Naive B cell (primary cell): ENCODE results near the gene PITPNB. TPM values are rescaled to one million over a fixed set of nuclear protein-coding genes. Genes with fewer than 3 reads are reported as not detected.
A peak's percentile ranks its signal among the peaks of the same experiment; 100 is the strongest.

ENCODE experiments used
- ATAC-seq, 2 donors: fragments of 150-1000 bp; cut with Tn5 transposase; 2 replicates each; pipeline ENCODE4 v1.10.0; 2021; ENCODE audit warnings: low read depth in 2 of 2, mild to moderate bottlenecking in 2 of 2, moderate library complexity in 2 of 2
- DNase-seq: peaks from one replicate; pipeline ENCODE4 v3.0.0; 2022
- H3K27ac Mint-ChIP-seq, 6 donors: one replicate each; pipeline ENCODE4 v1.8.0; 2020 to 2022; ENCODE audit warnings: mild to moderate bottlenecking in 6 of 6, mixed read lengths in 6 of 6, moderate library complexity in 5 of 6, inconsistent platforms in 2 of 6
- H3K27me3 Mint-ChIP-seq, 3 donors: one replicate each; pipeline ENCODE4 v1.8.0; 2021 to 2022; ENCODE audit warnings: mixed read lengths in 3 of 3, mild to moderate bottlenecking in 1 of 3
- H3K36me3 Mint-ChIP-seq, 2 donors: one replicate each; pipeline ENCODE4 v1.8.0; 2020 to 2022; ENCODE audit warnings: mixed read lengths in 2 of 2, inconsistent platforms in 1 of 2, mild to moderate bottlenecking in 1 of 2
- H3K4me1 Mint-ChIP-seq, 3 donors: one replicate each; pipeline ENCODE4 v1.8.0; 2020 to 2022; ENCODE audit warnings: mixed read lengths in 3 of 3, inconsistent platforms in 1 of 3, mild to moderate bottlenecking in 1 of 3, moderate library complexity in 1 of 3
- H3K4me3 Mint-ChIP-seq, 8 donors: one replicate each; pipeline ENCODE4 v1.8.0; 2020 to 2022; ENCODE audit warnings: mild to moderate bottlenecking in 8 of 8, mixed read lengths in 8 of 8, moderate library complexity in 8 of 8, inconsistent platforms in 2 of 8
- H3K9me3 Mint-ChIP-seq, 7 donors: one replicate each; pipeline ENCODE4 v1.8.0; 2020 to 2022; ENCODE audit warnings: mixed read lengths in 7 of 7, mild to moderate bottlenecking in 5 of 7, inconsistent platforms in 2 of 7, moderate library complexity in 1 of 7
- polyA plus RNA-seq, 6 donors: library from polyadenylated mRNA; unstranded; fragments of 300-500 nt; fragmentation: Illumina TruSeq; gene quantifications; one replicate each; pipeline ENCODE4 v1.2.3, GENCODE V29; 2021; ENCODE audit warnings: low read depth in 6 of 6

The PITPNB gene
- polyA plus RNA-seq, 6 donors from 2014 or later, result 55.7 to 77.5 (median 67.3) TPM

GRCh38 chr22:27820896-27821866 is 97.9 kb downstream of the PITPNB start:
- H3K27me3 Mint-ChIP-seq, result peaks cover 0 to 19% (median 10%) of the 10 kb centered on the region in 3 donors
- no peak overlapping the region for H3K27ac Mint-ChIP-seq
- H3K4me3 Mint-ChIP-seq, result no peak overlapping the region
- H3K4me1 Mint-ChIP-seq, result no peaks in the 10 kb centered on the region
- H3K9me3 Mint-ChIP-seq, result peaks cover 0 to 5% (median 2%) of the 10 kb centered on the region in 7 donors
- H3K36me3 Mint-ChIP-seq, result peaks cover 0 to 11% of the 10 kb centered on the region in 2 donors
- ATAC-seq, result no peak
- DNase-seq, result no peak

GRCh38 chr22:27816552-27816951 is 102.5 kb downstream of the PITPNB start:
- no peak overlapping the region for H3K4me3 Mint-ChIP-seq
- peaks cover 0 to 5% (median 2%) of the 10 kb centered on the region in 7 donors for H3K9me3 Mint-ChIP-seq
- no peak overlapping the region for H3K27ac Mint-ChIP-seq

GRCh38 chr22:27815826-27816530 is 103.1 kb downstream of the PITPNB start:
- Mint-ChIP-seq H3K4me1 (no peaks in the 10 kb centered on the region), H3K4me3 (no peak overlapping the region), H3K36me3 (no peaks in the 10 kb centered on the region), H3K27ac (no peak overlapping the region), H3K9me3 (peaks cover 0 to 5% (median 2%) of the 10 kb centered on the region in 7 donors), H3K27me3 (peaks cover 0 to 34% (median 16%) of the 10 kb centered on the region in 3 donors)
- DNase-seq, result no peak
- no peak for ATAC-seq

More at GRCh38 chr22:27816552-27816951, 102.5 kb downstream of the PITPNB start:
- H3K27me3 Mint-ChIP-seq, result peaks cover 0 to 32% (median 16%) of the 10 kb centered on the region in 3 donors
- H3K4me1 Mint-ChIP-seq, result no peaks in the 10 kb centered on the region
- ATAC-seq (no peak), DNase-seq (no peak)
- H3K36me3 Mint-ChIP-seq, result no peaks in the 10 kb centered on the region

DNA sequence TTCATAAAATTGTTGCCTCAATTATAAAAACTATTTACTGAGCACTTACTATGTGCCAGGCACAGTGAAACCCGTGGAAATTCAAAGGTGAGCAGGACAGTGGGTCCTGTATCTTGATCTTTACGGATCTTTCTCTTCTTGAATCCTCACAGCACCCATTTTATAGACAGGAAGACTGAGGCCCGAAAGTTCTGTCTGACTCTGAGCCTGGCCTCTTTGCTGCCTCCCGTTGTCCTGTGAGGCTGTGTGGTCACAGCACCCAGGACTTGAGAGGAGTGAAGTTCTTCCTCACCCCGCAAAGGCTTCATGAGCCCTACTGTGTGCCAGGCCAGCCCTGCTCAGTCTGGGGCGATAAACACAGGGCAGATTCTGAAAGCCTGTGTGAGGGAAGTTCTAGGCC is 104.1 kb downstream of the PITPNB start:
- Mint-ChIP-seq H3K4me3 (no peak overlapping the region), H3K27me3 (peaks cover 0 to 34% (median 16%) of the 10 kb centered on the region in 3 donors), H3K36me3 (no peaks in the 10 kb centered on the region), H3K9me3 (peaks cover 0 to 5% (median 2%) of the 10 kb centered on the region in 7 donors), H3K4me1 (no peaks in the 10 kb centered on the region), H3K27ac (no peak overlapping the region)
- ATAC-seq (no peak), DNase-seq (no peak)

DNA sequence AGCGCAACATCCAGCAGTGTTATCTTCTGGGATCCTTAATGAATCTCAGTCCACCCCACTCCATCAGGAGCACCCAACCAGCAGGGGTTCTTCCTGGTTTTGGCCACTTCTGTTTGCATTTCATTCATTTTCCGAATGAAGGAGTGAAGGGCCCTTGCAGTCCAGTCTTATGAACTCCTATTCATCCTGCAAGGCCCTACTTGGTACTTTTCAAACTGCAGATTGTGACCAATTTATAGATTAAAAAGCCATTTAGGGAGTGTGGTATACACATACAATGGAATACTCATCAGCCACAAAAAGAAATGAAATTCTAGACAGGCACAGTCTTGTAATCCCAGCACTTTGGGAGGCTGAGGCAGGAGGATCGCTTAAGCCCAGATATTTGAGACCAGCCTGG is 107.3 kb downstream of the PITPNB start:
- no peak for DNase-seq

DNA sequence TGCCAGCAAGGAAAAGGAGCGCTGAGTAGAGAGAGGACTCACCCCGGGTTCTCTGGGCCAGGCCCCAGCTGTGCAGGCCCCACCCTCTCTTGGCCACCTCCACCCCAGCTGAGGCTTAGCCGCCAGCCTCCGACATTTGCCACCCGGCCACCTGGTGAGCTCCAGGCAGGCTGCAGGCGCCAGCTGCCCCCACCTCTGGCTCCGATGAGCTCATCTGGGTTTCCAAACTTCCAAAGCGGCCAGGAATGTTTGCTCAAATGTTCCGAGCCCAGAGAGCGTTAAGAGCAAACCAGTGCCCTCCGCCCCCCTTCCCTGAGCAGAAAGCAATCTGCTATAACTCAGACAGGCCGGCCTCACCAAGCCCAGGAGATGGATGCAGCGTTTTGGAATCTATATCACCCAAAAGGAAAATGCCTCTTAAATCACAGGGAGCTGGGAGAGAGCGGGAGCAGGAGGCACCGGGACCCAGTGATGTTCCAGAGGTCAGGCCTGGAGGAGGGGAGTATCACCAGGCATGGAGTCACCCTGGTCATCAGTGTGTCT is 108.4 kb downstream of the PITPNB start:
- no peak for ATAC-seq
- Mint-ChIP-seq H3K4me1 (no peaks in the 10 kb centered on the region), H3K27me3 (peaks cover 25 to 34% (median 34%) of the 10 kb centered on the region in 3 donors), H3K27ac (peak overlapping the region in 1 of 6 donors; percentile 57), H3K4me3 (no peak overlapping the region), H3K36me3 (no peaks in the 10 kb centered on the region), H3K9me3 (peaks cover 0 to 2% (median 0%) of the 10 kb centered on the region in 7 donors)
- DNase-seq, result no peak

More for the DNA sequence above, 107.3 kb downstream of the PITPNB start:
- no peak for ATAC-seq
- peaks cover 14 to 42% (median 34%) of the 10 kb centered on the region in 3 donors for H3K27me3 Mint-ChIP-seq
- peaks cover 0 to 2% (median 0%) of the 10 kb centered on the region in 7 donors for H3K9me3 Mint-ChIP-seq
- H3K4me1 Mint-ChIP-seq, result no peaks in the 10 kb centered on the region
- no peaks in the 10 kb centered on the region for H3K36me3 Mint-ChIP-seq
- no peak overlapping the region for H3K27ac Mint-ChIP-seq
- H3K4me3 Mint-ChIP-seq, result no peak overlapping the region

DNA sequence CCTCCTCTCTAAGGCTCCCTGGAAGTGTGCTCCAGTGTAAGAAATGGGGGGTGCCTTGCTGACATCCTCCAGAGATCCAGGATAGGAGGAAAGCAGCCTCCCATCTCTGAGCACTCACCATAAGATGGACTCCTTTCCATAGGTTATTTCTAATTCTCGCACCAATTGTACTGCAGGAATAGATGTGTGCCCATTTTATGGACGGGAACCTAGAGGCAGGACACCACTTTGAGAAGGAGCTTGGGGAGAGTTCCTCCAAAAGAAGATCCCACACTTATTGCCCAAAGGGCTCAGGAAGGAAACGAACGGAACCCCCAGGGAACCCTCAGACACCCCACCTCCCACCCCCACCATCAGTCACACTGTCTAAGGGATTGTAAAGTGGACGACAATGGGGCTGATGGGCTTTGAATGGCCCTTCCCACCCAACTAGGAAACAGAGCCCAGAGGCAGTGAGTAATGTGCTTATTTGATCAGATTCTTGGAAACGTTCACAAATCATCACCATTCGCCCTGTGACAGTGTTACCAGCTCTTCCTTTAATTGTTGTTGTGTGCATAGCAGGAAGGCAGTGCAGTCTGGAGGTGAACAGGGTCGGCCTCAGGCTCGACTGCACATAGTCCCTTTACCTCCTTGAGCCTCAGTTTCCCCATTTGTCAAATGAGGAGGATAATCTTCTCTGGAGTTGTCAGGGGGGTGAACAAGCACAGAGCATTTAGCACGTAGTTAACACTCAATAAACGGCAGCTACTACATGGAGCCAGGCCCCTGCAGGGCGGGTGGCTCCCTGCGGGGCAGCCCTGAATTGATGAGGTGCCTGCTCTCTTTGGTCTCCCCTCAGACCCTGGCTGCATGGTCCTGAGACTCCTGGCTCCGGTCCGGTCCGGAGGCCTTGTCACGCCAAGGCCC is 109.1 kb downstream of the PITPNB start:
- ATAC-seq, result no peak
- Mint-ChIP-seq H3K27ac (no peak overlapping the region), H3K27me3 (peaks cover 30 to 40% (median 36%) of the 10 kb centered on the region in 3 donors), H3K4me1 (peaks cover 0 to 5% (median 4%) of the 10 kb centered on the region in 3 donors), H3K36me3 (no peaks in the 10 kb centered on the region), H3K9me3 (no peaks in the 10 kb centered on the region), H3K4me3 (no peak overlapping the region)
- no peak for DNase-seq

GRCh38 chr22:27809226-27809603 is 109.8 kb downstream of the PITPNB start:
- ATAC-seq, result no peak
- H3K27ac Mint-ChIP-seq, result no peak overlapping the region
- peaks cover 34 to 48% (median 43%) of the 10 kb centered on the region in 3 donors for H3K27me3 Mint-ChIP-seq
- no peak for DNase-seq
- no peaks in the 10 kb centered on the region for H3K9me3 Mint-ChIP-seq
- H3K4me1 Mint-ChIP-seq, result peaks cover 3 to 11% (median 8%) of the 10 kb centered on the region in 3 donors
- H3K36me3 Mint-ChIP-seq, result no peaks in the 10 kb centered on the region
- no peak overlapping the region for H3K4me3 Mint-ChIP-seq

GRCh38 chr22:27808451-27809225 is 110.4 kb downstream of the PITPNB start:
- no peaks in the 10 kb centered on the region for H3K9me3 Mint-ChIP-seq
- H3K36me3 Mint-ChIP-seq, result no peaks in the 10 kb centered on the region
- DNase-seq, result no peak
- no peak overlapping the region for H3K4me3 Mint-ChIP-seq
- peaks cover 3 to 11% (median 8%) of the 10 kb centered on the region in 3 donors for H3K4me1 Mint-ChIP-seq
- peaks cover 35 to 52% (median 49%) of the 10 kb centered on the region in 3 donors for H3K27me3 Mint-ChIP-seq
- ATAC-seq, result no peak
- H3K27ac Mint-ChIP-seq, result no peak overlapping the region

- no peak for ATAC-seq
- Mint-ChIP-seq H3K4me1 (peaks cover 11 to 19% (median 16%) of the 10 kb centered on the region in 3 donors), H3K27ac (no peak overlapping the region)
Measured at GRCh38 chr22:27805841-27806240, 113.2 kb downstream of the PITPNB start.

GRCh38 chr22:27804470-27805297 is 114.4 kb downstream of the PITPNB start:
- H3K4me3 Mint-ChIP-seq, result peak overlapping the region in 6 of 8 donors; percentile 10 to 85 (median 63)
- ATAC-seq (peak; percentile 19 to 38), DNase-seq (peak; percentile 33)
- no peaks in the 10 kb centered on the region for H3K36me3 Mint-ChIP-seq
- peaks cover 13 to 19% (median 16%) of the 10 kb centered on the region in 3 donors for H3K4me1 Mint-ChIP-seq
- H3K27me3 Mint-ChIP-seq, result peaks cover 41 to 66% (median 60%) of the 10 kb centered on the region in 3 donors
- H3K27ac Mint-ChIP-seq, result no peak overlapping the region
- no peaks in the 10 kb centered on the region for H3K9me3 Mint-ChIP-seq

More at GRCh38 chr22:27805841-27806240, 113.2 kb downstream of the PITPNB start:
- H3K4me3 Mint-ChIP-seq, result peak overlapping the region in 1 of 8 donors; percentile 41
- no peaks in the 10 kb centered on the region for H3K36me3 Mint-ChIP-seq
- no peaks in the 10 kb centered on the region for H3K9me3 Mint-ChIP-seq
- peaks cover 41 to 66% (median 60%) of the 10 kb centered on the region in 3 donors for H3K27me3 Mint-ChIP-seq
- no peak for DNase-seq
